Brain microvascular endothelial cell (primary cell): Measurements from ENCODE around the gene CRPPA.
"Not testable (repeated sequence)": the region's sequence is repeated elsewhere in the genome, so short reads cannot be mapped to it uniquely, and the experiment has no call there.

Experiments used
- DNase-seq: peaks from one replicate; pipeline ENCODE4 v3.0.0-alpha.2; 2020
- H3K27ac ChIP-seq: fragments of 250-450 bp; sonication (Bioruptor Pico); 2 replicates; pipeline ENCODE4 v1.5.1; 2020; ENCODE audit warnings: mild to moderate bottlenecking, moderate library complexity
- H3K27me3 ChIP-seq: fragments of 250-450 bp; sonication (Bioruptor Pico); replicated peaks from 2 replicates; pipeline ENCODE4 v1.5.1; 2020; ENCODE audit warnings: mild to moderate bottlenecking
- H3K36me3 ChIP-seq: fragments of 250-450 bp; sonication (Bioruptor Pico); replicated peaks from 2 replicates; pipeline ENCODE4 v1.5.1; 2020; ENCODE audit warnings: mild to moderate bottlenecking
- H3K4me3 ChIP-seq: 2 replicates; pipeline ENCODE4 v1.5.1; 2011; ENCODE audit warnings: low read depth, mild to moderate bottlenecking, control low read depth, low read length, moderate library complexity
- in situ Hi-C: cut with HindIII; loops from 2 replicates; pipeline ENCODE4 v1.10.0; 2017; ENCODE audit warnings: low sequenced_read_pairs, low pct_ligation_motif_present
- TF ChIP-seq, protein P1 (sequence below): IDR thresholded peaks from 2 replicates; pipeline ENCODE4 v1.5.1; 2011; ENCODE audit warnings: low read depth, mild to moderate bottlenecking, moderate library complexity, low read length, control low read depth, inconsistent platforms; ENCODE audit errors: missing control alignments

CRPPA gene

DNA sequence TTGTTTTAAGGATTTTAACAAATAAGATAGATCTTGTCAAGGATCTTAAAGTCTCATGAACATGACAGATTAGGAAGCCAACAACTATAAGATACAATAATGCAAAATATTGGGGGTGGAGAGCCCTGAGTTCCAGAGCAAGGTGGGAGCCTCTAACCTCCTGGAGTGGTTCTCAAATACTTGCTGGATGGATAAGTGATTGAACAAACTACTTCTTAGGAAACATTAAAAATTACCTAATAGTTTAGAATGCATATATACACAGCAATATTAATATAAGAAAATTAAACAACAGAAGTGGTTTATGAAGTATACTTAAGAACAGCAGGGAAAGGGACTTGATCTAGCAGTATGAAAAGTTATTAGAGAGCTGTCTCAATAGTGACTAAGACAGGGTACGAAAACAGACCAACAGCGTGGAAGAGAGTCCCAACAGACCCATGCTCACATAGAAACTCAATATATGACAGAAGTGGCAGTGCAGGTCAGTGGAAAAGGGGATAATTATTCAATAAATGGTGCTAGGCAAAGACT, 28.3 kb downstream of the CRPPA start:
- H3K27me3 ChIP-seq: no peaks in the 10 kb centered on the region
- in situ Hi-C loops: no loop called here
- no peak overlapping the region for H3K27ac ChIP-seq
- TF ChIP-seq, protein P1, sequence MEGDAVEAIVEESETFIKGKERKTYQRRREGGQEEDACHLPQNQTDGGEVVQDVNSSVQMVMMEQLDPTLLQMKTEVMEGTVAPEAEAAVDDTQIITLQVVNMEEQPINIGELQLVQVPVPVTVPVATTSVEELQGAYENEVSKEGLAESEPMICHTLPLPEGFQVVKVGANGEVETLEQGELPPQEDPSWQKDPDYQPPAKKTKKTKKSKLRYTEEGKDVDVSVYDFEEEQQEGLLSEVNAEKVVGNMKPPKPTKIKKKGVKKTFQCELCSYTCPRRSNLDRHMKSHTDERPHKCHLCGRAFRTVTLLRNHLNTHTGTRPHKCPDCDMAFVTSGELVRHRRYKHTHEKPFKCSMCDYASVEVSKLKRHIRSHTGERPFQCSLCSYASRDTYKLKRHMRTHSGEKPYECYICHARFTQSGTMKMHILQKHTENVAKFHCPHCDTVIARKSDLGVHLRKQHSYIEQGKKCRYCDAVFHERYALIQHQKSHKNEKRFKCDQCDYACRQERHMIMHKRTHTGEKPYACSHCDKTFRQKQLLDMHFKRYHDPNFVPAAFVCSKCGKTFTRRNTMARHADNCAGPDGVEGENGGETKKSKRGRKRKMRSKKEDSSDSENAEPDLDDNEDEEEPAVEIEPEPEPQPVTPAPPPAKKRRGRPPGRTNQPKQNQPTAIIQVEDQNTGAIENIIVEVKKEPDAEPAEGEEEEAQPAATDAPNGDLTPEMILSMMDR: no peak
- H3K36me3 ChIP-seq: no peaks in the 10 kb centered on the region
- no peak for DNase-seq
- no peak overlapping the region for H3K4me3 ChIP-seq

DNA sequence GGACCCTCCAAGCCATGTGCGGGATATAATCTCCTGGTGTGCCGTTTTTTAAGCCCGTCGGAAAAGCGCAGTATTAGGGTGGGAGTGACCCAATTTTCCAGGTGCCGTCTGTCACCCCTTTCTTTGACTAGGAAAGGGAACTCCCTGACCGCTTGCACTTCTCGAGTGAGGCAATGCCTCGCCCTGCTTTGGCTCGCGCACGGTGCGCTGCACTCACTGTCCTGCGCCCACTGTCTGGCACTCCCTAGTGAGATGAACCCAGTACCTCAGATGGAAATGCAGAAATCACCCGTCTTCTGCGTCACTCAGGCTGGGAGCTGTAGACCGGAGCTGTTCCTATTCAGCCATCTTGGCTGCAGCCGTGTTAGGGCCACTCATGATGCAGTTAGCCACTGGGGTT, 37.6 kb downstream of the CRPPA start:
- DNase-seq, in situ Hi-C loops, H3K27me3 ChIP-seq, H3K4me3 ChIP-seq, H3K36me3 ChIP-seq, H3K27ac ChIP-seq: not testable (repeated sequence)

DNA sequence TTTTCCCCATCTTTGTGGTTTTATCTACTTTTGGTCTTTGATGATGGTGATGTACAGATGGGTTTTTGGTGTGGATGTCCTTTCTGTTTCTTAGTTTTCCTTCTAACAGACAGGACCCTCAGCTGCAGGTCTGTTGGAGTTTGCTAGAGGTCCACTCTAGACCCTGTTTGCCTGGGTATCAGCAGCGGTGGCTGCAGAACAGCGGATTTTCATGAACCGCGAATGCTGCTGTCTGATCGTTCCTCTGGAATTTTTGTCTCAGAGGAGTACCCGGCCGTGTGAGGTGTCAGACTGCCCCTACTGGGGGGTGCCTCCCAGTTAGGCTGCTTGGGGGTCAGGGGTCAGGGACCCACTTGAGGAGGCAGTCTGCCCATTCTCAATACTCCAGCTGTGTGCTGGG, 38.2 kb downstream of the CRPPA start:
- in situ Hi-C loops, H3K27me3 ChIP-seq, H3K36me3 ChIP-seq, DNase-seq, H3K4me3 ChIP-seq, H3K27ac ChIP-seq: not testable (repeated sequence)
